ENCODE measurements around the gene ZNF689.

DNA sequence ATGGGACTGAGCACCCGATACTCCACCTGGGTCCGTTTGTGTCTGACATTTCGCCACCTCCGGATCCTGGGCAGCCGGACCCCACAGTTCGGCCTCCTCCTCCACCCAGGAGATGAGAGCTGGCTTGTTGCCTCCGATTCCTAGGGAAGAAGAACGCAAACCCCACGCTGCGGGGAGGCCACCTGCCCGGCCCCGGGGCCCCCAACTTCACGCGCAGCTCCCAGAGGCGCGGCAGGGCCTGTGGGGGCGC, 52.6 kb downstream of the ZNF689 start:
- TF ChIP-seq, protein P1, sequence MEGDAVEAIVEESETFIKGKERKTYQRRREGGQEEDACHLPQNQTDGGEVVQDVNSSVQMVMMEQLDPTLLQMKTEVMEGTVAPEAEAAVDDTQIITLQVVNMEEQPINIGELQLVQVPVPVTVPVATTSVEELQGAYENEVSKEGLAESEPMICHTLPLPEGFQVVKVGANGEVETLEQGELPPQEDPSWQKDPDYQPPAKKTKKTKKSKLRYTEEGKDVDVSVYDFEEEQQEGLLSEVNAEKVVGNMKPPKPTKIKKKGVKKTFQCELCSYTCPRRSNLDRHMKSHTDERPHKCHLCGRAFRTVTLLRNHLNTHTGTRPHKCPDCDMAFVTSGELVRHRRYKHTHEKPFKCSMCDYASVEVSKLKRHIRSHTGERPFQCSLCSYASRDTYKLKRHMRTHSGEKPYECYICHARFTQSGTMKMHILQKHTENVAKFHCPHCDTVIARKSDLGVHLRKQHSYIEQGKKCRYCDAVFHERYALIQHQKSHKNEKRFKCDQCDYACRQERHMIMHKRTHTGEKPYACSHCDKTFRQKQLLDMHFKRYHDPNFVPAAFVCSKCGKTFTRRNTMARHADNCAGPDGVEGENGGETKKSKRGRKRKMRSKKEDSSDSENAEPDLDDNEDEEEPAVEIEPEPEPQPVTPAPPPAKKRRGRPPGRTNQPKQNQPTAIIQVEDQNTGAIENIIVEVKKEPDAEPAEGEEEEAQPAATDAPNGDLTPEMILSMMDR (IDR thresholded peaks at IDR 0.05; ENCODE audit: low read length): no peak
- no peak for TF ChIP-seq EZH2 (IDR thresholded peaks at IDR 0.05; ENCODE audit: borderline replicate concordance, low read length)
